Ovary (tissue), 3 donors: ENCODE results near the gene AKT1.

ENCODE experiments used
- CTCF ChIP-seq, 3 donors: fragments of 450-650 bp in 2 of 3; fragments of 200-600 bp in 1 of 3; IDR thresholded peaks; one replicate each; pipeline versions ENCODE4 v1.5.1 to v1.8.0; 2016 to 2022; ENCODE audit warnings: antibody characterized with exemption in 3 of 3, mild to moderate bottlenecking in 1 of 3
- EP300 ChIP-seq: sonication (generic); formaldehyde crosslinking; IDR thresholded peaks from one replicate; pipeline ENCODE4 v1.6.1; 2017; ENCODE audit warnings: antibody characterized with exemption
- POLR2A ChIP-seq: fragments of 450-650 bp; IDR thresholded peaks from one replicate; pipeline ENCODE4 v1.6.1; 2017; ENCODE audit warnings: antibody characterized with exemption, mild to moderate bottlenecking, moderate library complexity
- donor health status: DM: no; HTN: no; CAD: no.

DNA sequence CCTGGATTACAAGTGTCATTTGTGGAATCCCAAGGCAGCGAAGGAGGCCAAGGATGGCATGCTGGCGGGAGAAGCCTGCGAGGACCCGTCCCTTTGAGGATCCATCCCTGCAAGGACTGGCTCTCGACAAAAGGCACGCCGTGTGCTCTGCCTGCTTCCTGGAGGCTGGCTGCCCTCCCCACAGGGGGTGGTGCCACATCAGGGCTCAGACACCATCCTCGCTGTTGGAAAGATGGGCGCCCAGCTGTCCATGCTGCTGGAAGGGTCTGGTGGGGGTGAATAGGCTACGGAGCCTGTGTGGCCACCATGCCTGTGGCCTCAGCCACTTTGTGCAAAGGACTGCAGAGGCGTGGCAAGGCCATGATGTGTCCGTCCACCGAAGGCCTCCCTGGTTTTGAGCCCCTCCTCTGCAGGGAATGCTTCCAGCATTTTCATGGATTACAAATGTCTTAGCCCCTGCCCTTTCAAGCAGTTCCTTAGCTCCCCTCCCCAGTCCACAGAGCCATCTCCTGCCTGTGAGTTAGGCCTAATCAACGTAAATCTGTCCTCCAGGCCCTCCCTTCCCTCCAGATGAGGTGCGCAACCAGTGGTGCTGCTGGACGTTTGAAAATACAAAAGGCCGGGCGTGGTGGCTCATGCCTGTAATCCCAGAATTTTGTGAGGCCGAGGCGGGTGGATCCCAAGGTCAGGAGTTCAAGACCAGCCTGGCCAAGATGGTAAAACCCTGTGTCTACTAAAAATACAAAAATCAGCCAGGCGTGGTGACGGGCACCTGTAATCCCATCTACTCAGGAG lies 27.5 kb upstream of the AKT1 start:
- TF ChIP-seq CTCF (IDR thresholded peaks at IDR 0.05) (no peak), POLR2A (no peak), EP300 (no peak)
